Activated CD4-positive, CD25-positive, alpha-beta regulatory T cell treated with anti-CD3 and anti-CD28 coated beads, Interleukin-2, amount 50 U/mL, for 16 hours (primary cell): ENCODE measurements around the gene SLC9A3.

ENCODE experiments used
- DNase-seq: peaks from one replicate; pipeline ENCODE4 v3.0.0-alpha.2; 2020; ENCODE audit warnings: low read depth, low spot score

The SLC9A3 gene

GRCh38 chr5:539469-540070 is 15.3 kb upstream of the SLC9A3 start:
- DNase-seq: no peak

- DNase-seq: no peak
These were observed 14.7 kb upstream of the SLC9A3 start for GRCh38 chr5:538801-539468.

GRCh38 chr5:538271-538771 is 14.1 kb upstream of the SLC9A3 start:
- no peak for DNase-seq

- DNase-seq: no peak
These were observed 13.4 kb upstream of the SLC9A3 start for GRCh38 chr5:537621-538071.

- DNase-seq: no peak
These were observed 12.8 kb upstream of the SLC9A3 start for GRCh38 chr5:537098-537497.

GRCh38 chr5:535846-536698 is 11.8 kb upstream of the SLC9A3 start:
- no peak for DNase-seq

GRCh38 chr5:534743-535671 is 10.8 kb upstream of the SLC9A3 start:
- no peak for DNase-seq

GRCh38 chr5:533955-534742 is 9.9 kb upstream of the SLC9A3 start:
- DNase-seq: no peak

GRCh38 chr5:533243-533954 is 9.2 kb upstream of the SLC9A3 start:
- DNase-seq: no peak

- no peak for DNase-seq
These were observed 8.4 kb upstream of the SLC9A3 start for GRCh38 chr5:532521-533242.

GRCh38 chr5:531749-532315 is 7.6 kb upstream of the SLC9A3 start:
- DNase-seq: no peak

- no peak for DNase-seq
These were observed 7.0 kb upstream of the SLC9A3 start for GRCh38 chr5:531101-531748.

- DNase-seq: no peak
These were observed 6.0 kb upstream of the SLC9A3 start for GRCh38 chr5:530001-530955.

- no peak for DNase-seq
These were observed 4.6 kb upstream of the SLC9A3 start for GRCh38 chr5:528629-529511.

GRCh38 chr5:527646-528628 is 3.7 kb upstream of the SLC9A3 start:
- no peak for DNase-seq
